ENCODE data around the gene PAPOLA.

Gene PAPOLA

DNA sequence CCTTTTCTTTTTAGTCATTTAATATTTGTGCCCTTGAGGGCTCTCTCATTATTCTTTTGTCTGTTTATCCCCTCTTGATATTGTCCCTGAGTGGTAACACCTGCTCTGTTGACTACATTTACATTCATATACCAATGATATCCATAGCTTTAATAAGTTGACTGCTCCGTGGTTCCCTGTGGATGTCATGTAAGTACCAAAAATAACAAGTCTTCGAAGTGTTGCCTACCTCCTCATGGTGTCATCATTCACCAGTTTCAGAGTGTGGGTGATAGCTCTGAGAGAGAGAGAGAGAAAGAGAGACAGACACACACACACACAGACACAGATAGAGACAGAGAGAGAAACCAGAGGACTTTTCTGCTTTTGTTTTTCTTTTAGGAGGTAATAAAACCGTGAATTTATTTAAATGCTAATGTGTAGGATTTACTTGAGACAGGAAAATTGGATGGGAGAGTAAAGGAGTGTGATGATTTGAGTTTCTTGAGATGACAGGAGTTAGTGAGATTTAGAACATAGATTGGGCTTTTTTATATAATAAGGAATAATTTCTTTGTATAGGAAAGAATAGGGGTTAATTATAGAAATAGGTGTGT lies 52.2 kb downstream of the PAPOLA start:
- Histone ChIP-seq H3K9ac (ENCODE audit: low read length) (no peak overlapping the region), H3K4me2 (ENCODE audit: low read length) (no peak overlapping the region), H3K9me3 (ENCODE audit: insufficient read depth, low read length) (no peaks in the 10 kb centered on the region), H3K27me3 (ENCODE audit: low read depth, low read length) (no peaks in the 10 kb centered on the region), H3K4me1 (ENCODE audit: low read length) (no peaks in the 10 kb centered on the region), H4K20me1 (ENCODE audit: insufficient read depth, low read length) (no peaks in the 10 kb centered on the region), H3K4me3 (ENCODE audit: low read length) (no peak overlapping the region), H3K79me2 (ENCODE audit: low read length) (no peaks in the 10 kb centered on the region), H2AFZ (ENCODE audit: low read depth, low read length) (no peak overlapping the region), H3K36me3 (replicated peaks; ENCODE audit: low read depth, low read length) (peaks cover 49% of the 10 kb centered on the region), H3K27ac (ENCODE audit: low read length) (no peak overlapping the region)
- no peak for TF ChIP-seq EZH2phosphoT487 (IDR thresholded peaks at IDR 0.05; ENCODE audit: low read depth)

DNA sequence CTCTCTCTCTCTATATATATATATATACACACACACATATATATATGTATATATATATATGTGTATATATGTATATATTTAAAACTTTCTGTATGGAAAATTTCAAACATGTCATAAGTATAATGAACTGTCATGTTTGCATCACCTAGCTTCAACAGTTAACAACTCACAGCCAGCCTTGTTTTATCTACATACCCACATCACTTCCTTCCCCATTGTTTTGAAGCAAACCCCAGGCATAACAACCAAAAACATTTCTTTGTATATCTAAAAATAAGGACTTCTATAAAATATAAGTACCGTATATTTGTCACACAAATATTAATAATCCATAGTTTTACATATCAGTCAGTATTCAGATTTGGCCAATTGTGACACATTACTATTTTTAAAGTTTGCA lies 57.4 kb downstream of the PAPOLA start:
- Histone ChIP-seq H2AFZ (ENCODE audit: low read depth, low read length) (no peak overlapping the region), H3K4me3 (ENCODE audit: low read length) (no peak overlapping the region), H3K4me1 (ENCODE audit: low read length) (no peaks in the 10 kb centered on the region), H3K36me3 (replicated peaks; ENCODE audit: low read depth, low read length) (peaks cover 50% of the 10 kb centered on the region), H4K20me1 (ENCODE audit: insufficient read depth, low read length) (no peaks in the 10 kb centered on the region), H3K27ac (ENCODE audit: low read length) (no peak overlapping the region), H3K9me3 (ENCODE audit: insufficient read depth, low read length) (no peaks in the 10 kb centered on the region), H3K79me2 (ENCODE audit: low read length) (no peaks in the 10 kb centered on the region), H3K9ac (ENCODE audit: low read length) (no peak overlapping the region), H3K4me2 (ENCODE audit: low read length) (no peak overlapping the region), H3K27me3 (ENCODE audit: low read depth, low read length) (no peaks in the 10 kb centered on the region)
- TF ChIP-seq, protein P1, sequence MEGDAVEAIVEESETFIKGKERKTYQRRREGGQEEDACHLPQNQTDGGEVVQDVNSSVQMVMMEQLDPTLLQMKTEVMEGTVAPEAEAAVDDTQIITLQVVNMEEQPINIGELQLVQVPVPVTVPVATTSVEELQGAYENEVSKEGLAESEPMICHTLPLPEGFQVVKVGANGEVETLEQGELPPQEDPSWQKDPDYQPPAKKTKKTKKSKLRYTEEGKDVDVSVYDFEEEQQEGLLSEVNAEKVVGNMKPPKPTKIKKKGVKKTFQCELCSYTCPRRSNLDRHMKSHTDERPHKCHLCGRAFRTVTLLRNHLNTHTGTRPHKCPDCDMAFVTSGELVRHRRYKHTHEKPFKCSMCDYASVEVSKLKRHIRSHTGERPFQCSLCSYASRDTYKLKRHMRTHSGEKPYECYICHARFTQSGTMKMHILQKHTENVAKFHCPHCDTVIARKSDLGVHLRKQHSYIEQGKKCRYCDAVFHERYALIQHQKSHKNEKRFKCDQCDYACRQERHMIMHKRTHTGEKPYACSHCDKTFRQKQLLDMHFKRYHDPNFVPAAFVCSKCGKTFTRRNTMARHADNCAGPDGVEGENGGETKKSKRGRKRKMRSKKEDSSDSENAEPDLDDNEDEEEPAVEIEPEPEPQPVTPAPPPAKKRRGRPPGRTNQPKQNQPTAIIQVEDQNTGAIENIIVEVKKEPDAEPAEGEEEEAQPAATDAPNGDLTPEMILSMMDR (IDR thresholded peaks at IDR 0.05; ENCODE audit: low read depth, low read length), result no peak
- no peak for TF ChIP-seq EZH2phosphoT487 (IDR thresholded peaks at IDR 0.05; ENCODE audit: low read depth)

DNA sequence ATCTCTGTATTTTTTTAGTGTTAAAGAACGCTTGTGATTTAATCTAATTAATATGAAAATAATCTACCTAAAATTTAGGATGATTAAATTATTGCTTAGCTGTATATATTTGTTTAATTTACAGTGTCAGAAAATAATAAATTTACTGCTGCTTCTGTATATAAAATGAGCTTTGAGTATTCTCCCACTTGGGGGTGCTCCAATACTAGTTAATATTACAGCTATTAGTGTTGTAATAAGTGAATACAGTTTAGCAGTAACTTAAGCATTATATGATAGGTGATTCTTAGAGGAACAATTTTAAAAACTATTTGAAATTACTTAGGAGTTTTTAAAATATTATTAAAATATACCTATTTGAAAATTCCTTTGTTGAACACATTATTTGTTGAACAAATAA lies 62.2 kb downstream of the PAPOLA start:
- no peak for TF ChIP-seq EZH2phosphoT487 (IDR thresholded peaks at IDR 0.05; ENCODE audit: low read depth)
- TF ChIP-seq, protein P1 (IDR thresholded peaks at IDR 0.05; ENCODE audit: low read depth, low read length), result no peak
- Histone ChIP-seq H3K4me3 (ENCODE audit: low read length) (no peak overlapping the region), H3K9me3 (ENCODE audit: insufficient read depth, low read length) (no peaks in the 10 kb centered on the region), H3K9ac (ENCODE audit: low read length) (no peak overlapping the region), H4K20me1 (ENCODE audit: insufficient read depth, low read length) (no peaks in the 10 kb centered on the region), H3K4me2 (ENCODE audit: low read length) (no peak overlapping the region), H3K27ac (ENCODE audit: low read length) (no peak overlapping the region), H3K4me1 (ENCODE audit: low read length) (no peaks in the 10 kb centered on the region), H2AFZ (ENCODE audit: low read depth, low read length) (no peak overlapping the region), H3K79me2 (ENCODE audit: low read length) (no peaks in the 10 kb centered on the region), H3K36me3 (replicated peaks; ENCODE audit: low read depth, low read length) (peaks cover 37% of the 10 kb centered on the region), H3K27me3 (ENCODE audit: low read depth, low read length) (no peaks in the 10 kb centered on the region)

DNA sequence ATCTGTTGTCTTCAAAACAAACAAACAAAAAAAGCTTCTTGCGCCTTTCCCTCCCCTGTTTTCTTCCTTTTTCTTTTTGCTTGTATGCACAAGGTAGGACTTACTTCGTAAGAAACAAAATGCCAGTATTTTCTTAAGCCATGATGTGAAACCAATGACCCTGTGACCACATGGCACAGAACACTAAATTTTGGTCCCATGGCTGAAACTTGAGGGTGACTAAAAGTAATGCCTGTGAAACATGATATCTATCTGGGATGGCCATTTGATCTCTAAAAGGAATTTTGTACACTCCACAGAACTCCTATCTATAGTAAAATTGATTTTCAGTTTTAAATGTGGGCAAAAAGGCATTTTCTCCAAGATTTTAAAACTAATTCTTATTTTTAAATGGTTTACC lies 63.6 kb downstream of the PAPOLA start:
- Histone ChIP-seq H2AFZ (ENCODE audit: low read depth, low read length) (no peak overlapping the region), H3K27ac (ENCODE audit: low read length) (no peak overlapping the region), H4K20me1 (ENCODE audit: insufficient read depth, low read length) (no peaks in the 10 kb centered on the region), H3K36me3 (replicated peaks; ENCODE audit: low read depth, low read length) (peaks cover 40% of the 10 kb centered on the region), H3K4me3 (ENCODE audit: low read length) (no peak overlapping the region), H3K79me2 (ENCODE audit: low read length) (no peaks in the 10 kb centered on the region), H3K4me2 (ENCODE audit: low read length) (no peak overlapping the region), H3K9ac (ENCODE audit: low read length) (no peak overlapping the region), H3K4me1 (ENCODE audit: low read length) (no peaks in the 10 kb centered on the region), H3K27me3 (ENCODE audit: low read depth, low read length) (no peaks in the 10 kb centered on the region), H3K9me3 (ENCODE audit: insufficient read depth, low read length) (no peaks in the 10 kb centered on the region)
- TF ChIP-seq, protein P1 (IDR thresholded peaks at IDR 0.05; ENCODE audit: low read depth, low read length), result no peak
- TF ChIP-seq EZH2phosphoT487 (IDR thresholded peaks at IDR 0.05; ENCODE audit: low read depth), result no peak
